SU-DHL-6 (cell line): Measurements from ENCODE around the gene RBBP4.

Source experiments
- H2AFZ ChIP-seq: fragments of 200-600 bp; sonication (generic); 2 replicates; pipeline ENCODE4 v1.6.1; 2014; ENCODE audit warnings: low read depth, mild to moderate bottlenecking, moderate library complexity, mixed read lengths, antibody characterized with exemption, low read length; ENCODE audit not compliant: severe bottlenecking
- H3F3A ChIP-seq: fragments of 200-600 bp; shearing (Covaris generic); 2 replicates; pipeline ENCODE4 v1.6.0; 2016; ENCODE audit warnings: antibody characterized with exemption, mild to moderate bottlenecking; ENCODE audit not compliant: insufficient read depth
- H3K27ac ChIP-seq: fragments of 200-600 bp; sonication (generic); 2 replicates; pipeline ENCODE4 v1.5.1; 2016; ENCODE audit warnings: low read depth, mild to moderate bottlenecking, low read length, moderate library complexity, mixed read lengths
- H3K27me3 ChIP-seq: fragments of 200-600 bp; sonication (generic), shearing (Covaris generic); 2 replicates; pipeline ENCODE4 v1.6.0; 2014; ENCODE audit warnings: mild to moderate bottlenecking, low read length
- H3K36me3 ChIP-seq: fragments of 200-600 bp; sonication (generic); 2 replicates; pipeline ENCODE4 v1.6.1; 2014; ENCODE audit warnings: mild to moderate bottlenecking, low read length, mixed read lengths
- H3K4me2 ChIP-seq: fragments of 300-600, 200-600 bp; shearing (Covaris generic), sonication (generic); 2 replicates; pipeline ENCODE4 v1.6.0; 2014; ENCODE audit warnings: low read length, low read depth, mild to moderate bottlenecking; ENCODE audit not compliant: poor library complexity, severe bottlenecking
- H3K4me3 ChIP-seq: fragments of 200-600 bp; sonication (generic); 2 replicates; pipeline ENCODE4 v1.5.1; 2014; ENCODE audit warnings: antibody characterized with exemption, low read length, mild to moderate bottlenecking, mixed read lengths; ENCODE audit not compliant: insufficient read depth, poor library complexity, severe bottlenecking
- H3K79me2 ChIP-seq: fragments of 200-600 bp; sonication (generic); 2 replicates; pipeline ENCODE4 v1.6.1; 2014; ENCODE audit warnings: mild to moderate bottlenecking, low read length, moderate library complexity; ENCODE audit not compliant: insufficient read depth
- H3K9ac ChIP-seq: fragments of 200-600 bp; sonication (generic); 2 replicates; pipeline ENCODE4 v1.7.0; 2014; ENCODE audit warnings: mild to moderate bottlenecking, low read length
- H3K9me2 ChIP-seq: fragments of 200-600 bp; sonication (generic); replicated peaks from 2 replicates; pipeline ENCODE4 v1.6.1; 2014; ENCODE audit warnings: low read length; ENCODE audit not compliant: insufficient read depth
- H3K9me3 ChIP-seq: fragments of 200-600 bp; sonication (generic); 2 replicates; pipeline ENCODE4 v1.6.1; 2014; ENCODE audit warnings: low read length, mixed read lengths; ENCODE audit not compliant: insufficient read depth
- H4K20me1 ChIP-seq: fragments of 200-600 bp; sonication (generic); 2 replicates; pipeline ENCODE4 v1.6.1; 2014; ENCODE audit warnings: low read depth, mild to moderate bottlenecking, antibody characterized with exemption, low read length, moderate library complexity, mixed read lengths
- CTCF ChIP-seq: fragments of 200-600 bp; sonication (generic); IDR thresholded peaks from one replicate; pipeline ENCODE4 v1.5.1; 2017; ENCODE audit warnings: antibody characterized with exemption, mild to moderate bottlenecking, low read length, moderate library complexity; ENCODE audit not compliant: insufficient read depth, poor library complexity, severe bottlenecking
- EZH2phosphoT487 ChIP-seq: fragments of 200-600 bp; sonication (generic), shearing (Covaris generic); conservative IDR thresholded peaks from 2 replicates; pipeline ENCODE4 v1.6.1; 2018; ENCODE audit warnings: mild to moderate bottlenecking, antibody characterized with exemption, low read length, moderate library complexity, mixed read lengths

Gene RBBP4

GRCh38 chr1:32714277-32714676, 63.3 kb downstream of the RBBP4 start:
- Histone ChIP-seq H3K27ac (no peak overlapping the region), H3K9ac (no peak overlapping the region), H3K9me2 (no peaks in the 10 kb centered on the region), H3K4me3 (no peak overlapping the region), H3F3A (no peaks in the 10 kb centered on the region), H3K4me2 (no peak overlapping the region), H2AFZ (no peak overlapping the region), H3K79me2 (no peaks in the 10 kb centered on the region), H4K20me1 (no peaks in the 10 kb centered on the region), H3K9me3 (no peaks in the 10 kb centered on the region), H3K36me3 (no peaks in the 10 kb centered on the region), H3K27me3 (no peaks in the 10 kb centered on the region)
- TF ChIP-seq CTCF (no peak), EZH2phosphoT487 (no peak)

GRCh38 chr1:32715901-32716311, 64.9 kb downstream of the RBBP4 start:
- Histone ChIP-seq H3K27me3 (no peaks in the 10 kb centered on the region), H3K9me2 (no peaks in the 10 kb centered on the region), H3K4me2 (no peak overlapping the region), H2AFZ (no peak overlapping the region), H3K4me3 (no peak overlapping the region), H4K20me1 (no peaks in the 10 kb centered on the region), H3K9ac (no peak overlapping the region), H3K27ac (no peak overlapping the region), H3K9me3 (no peaks in the 10 kb centered on the region), H3K79me2 (no peaks in the 10 kb centered on the region), H3F3A (no peaks in the 10 kb centered on the region), H3K36me3 (no peaks in the 10 kb centered on the region)
- TF ChIP-seq EZH2phosphoT487 (no peak), CTCF (no peak)

- H2AFZ ChIP-seq = peak overlapping the region; percentile 39
- H3K9me3 ChIP-seq = no peaks in the 10 kb centered on the region
- no peaks in the 10 kb centered on the region for H4K20me1 ChIP-seq
- H3K4me2 ChIP-seq = peak overlapping the region; percentile 35
- H3K9ac ChIP-seq = peak overlapping the region; percentile 27; the same call in 1 of the 2 replicates
- no peaks in the 10 kb centered on the region for H3K9me2 ChIP-seq
- TF ChIP-seq CTCF (no peak), EZH2phosphoT487 (no peak)
- H3K36me3 ChIP-seq = no peaks in the 10 kb centered on the region
- no peak overlapping the region for H3K27ac ChIP-seq
- H3K79me2 ChIP-seq = no peaks in the 10 kb centered on the region
- H3F3A ChIP-seq = no peaks in the 10 kb centered on the region
- H3K4me3 ChIP-seq = no peak overlapping the region
- no peaks in the 10 kb centered on the region for H3K27me3 ChIP-seq
Measured at GRCh38 chr1:32716312-32717148, 65.5 kb downstream of the RBBP4 start.
